SK-MEL-5 (cell line): ENCODE results near the gene CRYGN. TPM values are rescaled to one million over a fixed set of nuclear protein-coding genes. Genes with fewer than 3 reads are reported as not detected.
A peak's percentile ranks its signal among the peaks of the same experiment; 100 is the strongest.

Experiments used
- DNase-seq: peaks from one replicate; pipeline ENCODE4 v3.0.0-alpha.2; 2016; ENCODE audit warnings: low read depth, low spot score
- in situ Hi-C: cut with HindIII; loops from 2 replicates; pipeline ENCODE4 v1.10.0; 2016; ENCODE audit warnings: low sequenced_read_pairs, high pct_unique_total_duplicates, low pct_unique_long_range_greater_than_20kb
- total RNA-seq: library from RNA; depleted of rRNA; stranded (reverse); fragments of >200 nt; shearing (Covaris generic); gene quantifications from 2 replicates; pipeline ENCODE4 v1.2.3, GENCODE V29; 2014

CRYGN gene
- total RNA-seq, 1 experiment from 2014 or later = not detected

DNA sequence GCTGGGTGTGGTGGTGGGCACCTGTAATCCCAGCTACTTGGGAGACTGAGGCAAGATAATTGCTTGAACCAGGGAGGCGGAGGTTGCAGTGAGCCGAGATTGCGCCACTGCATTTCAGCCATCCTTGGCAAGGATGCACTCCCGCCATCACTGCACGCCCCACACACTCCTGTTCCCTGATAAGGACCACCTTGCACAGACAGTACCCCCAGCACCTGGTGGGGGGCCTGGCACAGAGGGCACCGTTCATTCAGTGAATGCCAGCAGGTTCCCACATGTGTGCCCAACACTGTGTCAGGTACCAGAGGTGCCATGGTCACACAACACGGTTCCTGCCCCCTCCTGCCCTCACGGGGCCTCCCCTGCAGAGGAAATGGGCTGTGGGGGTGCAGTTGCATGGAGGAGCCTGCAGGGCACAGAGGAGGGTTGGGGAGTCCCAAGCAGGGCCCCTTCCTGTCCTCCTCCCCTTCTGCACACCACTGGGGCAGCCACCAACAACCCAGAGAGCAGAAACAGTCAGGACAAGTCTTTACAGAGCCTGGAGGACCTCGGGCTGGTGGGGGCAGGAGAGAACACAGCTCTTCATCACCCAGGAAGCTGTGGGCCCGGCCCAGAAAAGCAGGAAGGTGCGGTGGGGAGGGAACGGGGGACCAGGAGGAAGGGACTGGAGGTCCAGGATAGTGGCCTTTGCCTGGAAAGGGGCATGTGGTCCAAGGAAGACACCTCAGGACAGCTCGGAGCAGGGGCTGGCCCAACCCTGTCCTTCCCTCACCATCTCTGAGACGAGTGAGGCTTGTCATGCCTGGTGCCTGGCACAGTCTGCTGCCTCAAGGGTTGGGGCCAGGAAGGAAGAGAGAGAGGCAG lies 7.1 kb downstream of the CRYGN start:
- in situ Hi-C loops = no loop called here
- DNase-seq = no peak

DNA sequence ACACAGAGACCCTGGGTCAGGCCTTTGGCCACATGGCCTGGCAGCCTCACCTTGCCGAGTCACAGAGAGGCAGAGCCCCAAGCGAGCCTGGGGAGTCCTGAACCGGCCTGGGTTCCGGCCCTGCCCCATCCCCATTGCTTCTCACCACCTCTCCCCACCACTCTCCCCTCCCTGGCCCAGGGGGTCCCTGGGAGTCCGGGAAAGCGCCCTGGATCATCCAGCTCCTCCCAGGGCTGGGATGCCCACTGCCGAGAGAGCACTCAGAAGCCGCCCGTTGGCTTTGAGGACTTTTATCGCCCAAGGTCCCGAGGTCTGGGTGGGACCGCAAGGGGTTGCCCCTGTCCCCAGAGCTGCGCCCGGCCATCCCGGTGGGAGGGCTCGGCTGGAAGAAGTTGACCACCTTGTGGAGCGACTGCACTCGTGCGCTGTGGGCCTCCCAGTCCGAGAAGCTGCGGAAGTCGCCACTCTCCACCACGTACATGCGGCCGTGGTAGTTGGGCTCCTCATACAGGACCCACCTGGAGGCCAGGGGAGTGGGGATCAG lies 8.1 kb downstream of the CRYGN start:
- in situ Hi-C loops = no loop called here
- no peak for DNase-seq

DNA sequence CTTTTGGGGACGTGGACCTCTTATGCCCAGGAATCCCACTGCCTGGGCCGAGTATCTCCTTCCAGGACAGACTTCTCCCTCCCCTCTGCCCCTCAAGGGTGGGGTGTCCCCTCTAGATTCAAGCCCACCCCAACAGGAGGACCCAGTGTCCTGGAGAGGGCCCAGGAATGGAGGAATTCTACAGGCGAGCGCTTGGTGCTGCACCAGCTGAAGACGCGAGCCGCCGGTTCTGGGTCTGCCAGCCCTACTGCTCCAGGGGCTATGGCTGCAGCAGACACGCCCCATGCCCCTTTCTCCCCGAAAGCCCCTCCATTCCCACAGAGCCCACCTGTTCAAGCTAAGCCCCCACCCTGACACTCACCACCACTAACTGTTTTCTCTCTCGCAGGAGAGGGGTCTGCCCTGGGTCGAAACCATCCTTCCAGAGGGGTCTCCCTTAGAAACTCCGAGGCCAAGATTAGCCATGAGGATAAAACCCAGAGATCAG lies 8.6 kb downstream of the CRYGN start:
- in situ Hi-C loops = no loop called here
- no peak for DNase-seq

GRCh38 chr7:151430391-151431205 lies 9.3 kb downstream of the CRYGN start:
- no peak for DNase-seq
- in situ Hi-C loops = no loop called here

DNA sequence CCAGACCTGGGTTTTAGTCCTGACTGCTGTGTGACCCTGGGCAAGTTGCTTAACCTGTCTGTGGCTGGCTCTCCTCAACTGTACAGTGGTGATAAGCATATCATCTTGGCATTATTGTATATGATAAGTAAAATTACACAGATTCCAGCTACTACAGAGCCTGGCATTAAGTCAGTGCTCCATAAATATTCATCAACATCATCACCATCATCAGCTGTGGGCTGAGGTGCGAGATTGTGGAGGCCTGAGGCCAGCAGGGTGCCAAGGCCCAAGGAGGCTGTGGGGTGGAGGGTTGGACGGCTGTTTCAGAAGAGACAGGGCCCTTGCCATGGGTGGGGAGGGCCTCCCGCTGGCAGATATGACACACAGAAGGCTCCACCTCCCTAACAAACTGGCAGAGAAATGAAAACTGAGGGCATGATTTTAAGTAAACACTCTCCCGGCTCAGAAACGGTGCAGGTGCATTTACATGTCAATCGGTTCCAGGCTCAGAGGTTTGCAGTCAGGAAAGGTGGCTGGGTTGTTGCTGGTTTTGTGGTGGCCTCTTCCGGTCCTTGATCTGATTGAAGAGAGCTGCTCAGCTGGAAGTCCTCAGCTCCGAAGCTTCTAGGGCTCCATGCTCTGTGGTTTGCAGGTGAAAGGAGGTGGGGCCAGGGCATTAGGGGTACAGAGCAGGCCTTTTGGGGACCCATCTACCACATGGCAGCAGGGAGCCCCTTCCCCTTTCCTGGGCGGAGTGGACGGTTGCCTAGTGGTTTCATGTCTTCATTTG lies 10.2 kb downstream of the CRYGN start:
- in situ Hi-C loops = no loop called here
- no peak for DNase-seq

- in situ Hi-C loops = no loop called here
- no peak for DNase-seq
These were observed 10.7 kb downstream of the CRYGN start for GRCh38 chr7:151429237-151429559.

DNA sequence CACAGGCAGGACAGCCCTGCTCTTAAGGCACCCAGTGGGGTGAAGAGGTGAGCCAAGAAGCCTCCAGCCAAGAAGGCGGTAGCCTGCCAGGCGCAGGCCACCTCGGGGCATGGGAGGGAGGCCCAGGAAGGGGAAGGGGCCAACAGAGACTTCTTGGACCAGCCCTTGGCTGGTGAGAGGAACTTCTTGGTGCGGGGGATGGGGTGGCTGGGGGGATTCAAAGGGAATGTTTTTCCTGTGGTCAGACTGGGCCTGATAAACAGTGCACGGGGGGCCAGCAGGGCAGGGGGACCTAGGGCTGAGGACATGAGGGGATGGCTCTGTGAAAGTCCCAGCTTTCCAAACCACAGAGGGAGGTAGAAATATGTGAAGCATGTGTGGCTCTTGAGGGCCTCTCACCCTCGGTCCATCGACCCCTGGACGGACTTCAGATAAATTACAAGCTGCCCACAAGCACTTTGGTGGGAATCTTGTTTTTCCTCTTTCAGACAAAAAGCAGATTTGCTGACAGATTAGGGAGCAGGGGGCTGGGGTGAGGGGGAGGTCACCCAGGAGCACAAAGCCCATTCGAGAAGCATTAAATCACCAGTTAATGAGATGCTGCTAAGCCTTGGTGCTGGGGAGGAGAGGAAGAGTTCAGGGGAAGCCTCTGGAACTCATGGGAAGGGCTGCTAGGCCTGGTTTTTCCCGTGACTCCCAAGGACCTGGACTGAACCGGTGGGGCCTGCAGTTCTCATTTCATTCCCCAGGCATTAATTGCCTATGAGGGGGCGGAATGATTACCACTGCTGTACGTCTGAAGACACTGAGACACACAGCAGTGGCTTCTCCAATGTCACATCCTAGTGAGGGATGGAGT lies 11.3 kb downstream of the CRYGN start:
- DNase-seq = no peak
- in situ Hi-C loops = no loop called here

GRCh38 chr7:151427705-151428377 lies 12.1 kb downstream of the CRYGN start:
- in situ Hi-C loops = no loop called here
- no peak for DNase-seq

- no peak for DNase-seq
- in situ Hi-C loops = no loop called here
These were observed 12.8 kb downstream of the CRYGN start for GRCh38 chr7:151426904-151427704.

GRCh38 chr7:151426441-151426903 lies 13.5 kb downstream of the CRYGN start:
- in situ Hi-C loops = no loop called here
- DNase-seq = peak; percentile 43

DNA sequence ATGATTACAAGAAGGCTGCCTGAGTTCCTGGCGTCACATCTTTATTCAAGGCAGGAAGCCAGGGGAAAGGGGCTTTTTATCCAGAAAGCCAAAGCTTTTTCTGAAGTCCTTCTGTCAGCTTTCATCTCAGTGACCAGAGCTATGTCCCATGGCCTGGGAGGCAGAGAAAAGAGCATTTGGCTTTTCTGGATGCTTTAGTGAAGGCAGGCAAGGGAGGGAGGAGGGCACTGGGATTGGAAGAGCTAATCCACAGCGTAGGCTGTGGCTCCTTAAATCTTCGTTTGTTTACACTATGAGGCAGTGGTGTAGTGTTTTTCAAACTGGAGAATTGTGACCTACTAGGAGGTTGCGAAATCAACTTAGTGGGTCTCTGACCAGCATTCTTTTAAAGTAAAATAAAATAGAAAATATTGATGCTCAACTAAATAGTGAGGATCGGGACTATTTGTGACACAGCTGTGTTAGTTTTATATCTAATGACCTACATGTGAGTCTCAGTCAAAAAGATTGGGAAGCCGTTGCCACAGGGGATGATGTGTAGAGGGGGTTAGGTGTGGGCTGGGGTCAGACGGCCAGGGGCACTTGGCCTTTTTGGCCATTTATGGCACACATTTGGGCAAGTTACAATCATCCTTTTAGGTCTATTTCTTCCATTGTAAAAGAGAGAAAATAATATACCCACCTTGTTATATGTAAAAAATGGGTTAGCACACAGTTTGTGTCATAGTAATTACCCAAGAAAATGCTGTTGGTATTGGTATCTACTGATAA lies 14.1 kb downstream of the CRYGN start:
- no peak for DNase-seq
- in situ Hi-C loops = no loop called here

GRCh38 chr7:151424799-151425198 lies 15.1 kb downstream of the CRYGN start:
- in situ Hi-C loops = no loop called here
- DNase-seq = no peak

- DNase-seq = no peak
- in situ Hi-C loops = no loop called here
These were observed 16.0 kb downstream of the CRYGN start for GRCh38 chr7:151423936-151424335.

- no peak for DNase-seq
- in situ Hi-C loops = no loop called here
These were observed 16.7 kb downstream of the CRYGN start for GRCh38 chr7:151423226-151423625.

DNA sequence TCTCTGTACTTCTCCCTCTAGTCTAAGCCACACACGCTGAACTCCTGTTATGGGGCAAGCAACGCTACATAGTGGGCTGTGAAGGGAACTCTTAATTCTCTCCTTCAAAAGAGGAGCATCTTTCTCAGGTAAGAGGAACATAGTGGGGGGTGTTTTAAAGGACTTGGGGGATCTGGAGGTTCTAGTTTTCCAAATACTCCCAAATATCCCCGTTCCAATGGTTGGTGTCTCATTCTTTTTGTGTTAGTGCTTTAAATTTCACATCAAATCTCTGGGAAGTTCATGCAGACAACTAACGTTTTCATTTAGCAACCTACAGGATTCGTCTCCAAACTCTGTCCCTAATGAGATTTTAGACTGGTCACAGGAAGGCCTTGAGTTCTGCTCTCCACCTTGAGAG lies 17.7 kb downstream of the CRYGN start:
- no peak for DNase-seq
- in situ Hi-C loops = no loop called here
